ENCODE measurements around the gene MATCAP1.

- TF ChIP-seq CTCF (IDR thresholded peaks at IDR 0.05; ENCODE audit: poor library complexity, severe bottlenecking): no peak
- no peak for TF ChIP-seq POLR2AphosphoS5 (IDR thresholded peaks at IDR 0.05)
- TF ChIP-seq REST (IDR thresholded peaks at IDR 0.05; ENCODE audit: borderline replicate concordance): no peak
Measured at GRCh38 chr16:67184453-67184994, 761 bp upstream of the MATCAP1 start.
